Activated T-helper 1 cell treated with Interleukin-2 at 50 U/mL for 16 hours (primary cell): ENCODE measurements around the gene ZNF202.
"Not testable (repeated sequence)": the region's sequence is repeated elsewhere in the genome, so short reads cannot be mapped to it uniquely, and the experiment has no call there.

Source experiments
- DNase-seq: peaks from one replicate; pipeline ENCODE4 v3.0.0-alpha.2; 2020; ENCODE audit warnings: low read depth

ZNF202 gene

GRCh38 chr11:123741159-123742030 lies at the start of gene ZNF202:
ZNF202 (minus strand) TSS chr11:123741660; CDS start chr11:123730888, 10,772 bp downstream.
- DNase-seq, result peak; percentile 83

GRCh38 chr11:123783536-123783935 lies 42.1 kb upstream of the ZNF202 start:
- DNase-seq, result no peak

- DNase-seq, result no peak
Measured at GRCh38 chr11:123778511-123778910, 37.1 kb upstream of the ZNF202 start.

GRCh38 chr11:123775715-123776549 lies 34.5 kb upstream of the ZNF202 start:
- DNase-seq, result no peak

- DNase-seq, result no peak
Measured at GRCh38 chr11:123775289-123775688, 33.8 kb upstream of the ZNF202 start.

- DNase-seq, result no peak
Measured at GRCh38 chr11:123773959-123774358, 32.5 kb upstream of the ZNF202 start.

- no peak for DNase-seq
Measured at GRCh38 chr11:123773026-123773425, 31.6 kb upstream of the ZNF202 start.

GRCh38 chr11:123771664-123772063 lies 30.2 kb upstream of the ZNF202 start:
- DNase-seq, result no peak

- no peak for DNase-seq
Measured at GRCh38 chr11:123770712-123771111, 29.3 kb upstream of the ZNF202 start.

- no peak for DNase-seq
Measured at GRCh38 chr11:123765601-123766000, 24.1 kb upstream of the ZNF202 start.

GRCh38 chr11:123762422-123762821 lies 21.0 kb upstream of the ZNF202 start:
- DNase-seq, result no peak

- no peak for DNase-seq
Measured at GRCh38 chr11:123760894-123761293, 19.4 kb upstream of the ZNF202 start.

GRCh38 chr11:123757976-123758375 lies 16.5 kb upstream of the ZNF202 start:
- no peak for DNase-seq

GRCh38 chr11:123755813-123756212 lies 14.4 kb upstream of the ZNF202 start:
- DNase-seq, result no peak

GRCh38 chr11:123755344-123755743 lies 13.9 kb upstream of the ZNF202 start:
- no peak for DNase-seq

- no peak for DNase-seq
Measured at GRCh38 chr11:123754101-123754568, 12.7 kb upstream of the ZNF202 start, which contains the start of gene OR6X1. OR6X1 (minus strand) TSS chr11:123754518; CDS start chr11:123754518, 0 bp downstream.

GRCh38 chr11:123753110-123753509 lies 11.7 kb upstream of the ZNF202 start:
- no peak for DNase-seq

- no peak for DNase-seq
Measured at GRCh38 chr11:123751781-123752180, 10.3 kb upstream of the ZNF202 start.

GRCh38 chr11:123748349-123748748 lies 6.9 kb upstream of the ZNF202 start:
- not testable (repeated sequence) for DNase-seq

- no peak for DNase-seq
Measured at GRCh38 chr11:123745764-123746451, 4.4 kb upstream of the ZNF202 start.

- no peak for DNase-seq
Measured at GRCh38 chr11:123742724-123743120, 1.3 kb upstream of the ZNF202 start.
